ENCODE data around the gene JAG1.

Gene JAG1

GRCh38 chr20:10641893-10642292, 31.9 kb downstream of the JAG1 start:
- no peak overlapping the region for H3K9ac ChIP-seq (ENCODE audit: low read length)
- H3K4me1 ChIP-seq (ENCODE audit: low read length), result no peaks in the 10 kb centered on the region
- H3K79me2 ChIP-seq (ENCODE audit: low read length), result no peaks in the 10 kb centered on the region
- H3K36me3 ChIP-seq (replicated peaks; ENCODE audit: low read depth, low read length), result no peaks in the 10 kb centered on the region
- H3K27me3 ChIP-seq (ENCODE audit: low read depth, low read length), result no peaks in the 10 kb centered on the region
- H3K9me3 ChIP-seq (ENCODE audit: insufficient read depth, low read length), result no peaks in the 10 kb centered on the region
- no peak overlapping the region for H2AFZ ChIP-seq (ENCODE audit: low read depth, low read length)
- no peaks in the 10 kb centered on the region for H4K20me1 ChIP-seq (ENCODE audit: insufficient read depth, low read length)
- H3K4me3 ChIP-seq (ENCODE audit: low read length), result no peak overlapping the region
- H3K27ac ChIP-seq (ENCODE audit: low read length), result no peak overlapping the region
- TF ChIP-seq CTCF (IDR thresholded peaks at IDR 0.05; ENCODE audit: low read depth, low read length) (no peak), EZH2phosphoT487 (IDR thresholded peaks at IDR 0.05; ENCODE audit: low read depth) (no peak)
- no peak overlapping the region for H3K4me2 ChIP-seq (ENCODE audit: low read length)

DNA sequence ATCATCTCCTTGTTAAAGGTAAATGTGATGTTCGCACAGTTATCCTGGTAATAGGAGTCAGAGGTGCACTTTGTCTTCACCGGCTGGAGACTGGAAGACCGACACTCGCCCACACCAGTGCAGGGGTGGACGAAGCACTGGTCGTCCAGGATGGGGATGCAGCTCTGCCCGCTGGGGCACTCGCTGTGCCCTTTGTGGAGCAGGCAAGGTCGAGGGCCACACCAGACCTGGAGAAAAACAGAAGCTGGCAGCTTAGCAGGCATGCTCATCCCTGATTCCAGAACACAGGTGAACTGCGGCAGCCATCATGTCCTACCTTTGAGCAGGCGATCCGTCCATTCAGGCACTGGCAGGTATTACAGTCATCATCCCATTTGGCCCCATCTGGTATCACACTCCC, 32.3 kb downstream of the JAG1 start:
- Histone ChIP-seq H2AFZ (ENCODE audit: low read depth, low read length) (no peak overlapping the region), H3K27ac (ENCODE audit: low read length) (no peak overlapping the region), H3K4me1 (ENCODE audit: low read length) (no peaks in the 10 kb centered on the region), H3K27me3 (ENCODE audit: low read depth, low read length) (no peaks in the 10 kb centered on the region), H3K79me2 (ENCODE audit: low read length) (no peaks in the 10 kb centered on the region), H3K9ac (ENCODE audit: low read length) (no peak overlapping the region), H4K20me1 (ENCODE audit: insufficient read depth, low read length) (no peaks in the 10 kb centered on the region), H3K4me3 (ENCODE audit: low read length) (no peak overlapping the region), H3K36me3 (replicated peaks; ENCODE audit: low read depth, low read length) (no peaks in the 10 kb centered on the region), H3K9me3 (ENCODE audit: insufficient read depth, low read length) (no peaks in the 10 kb centered on the region), H3K4me2 (ENCODE audit: low read length) (no peak overlapping the region)
- no peak for TF ChIP-seq CTCF (IDR thresholded peaks at IDR 0.05; ENCODE audit: low read depth, low read length)
- no peak for TF ChIP-seq EZH2phosphoT487 (IDR thresholded peaks at IDR 0.05; ENCODE audit: low read depth)

DNA sequence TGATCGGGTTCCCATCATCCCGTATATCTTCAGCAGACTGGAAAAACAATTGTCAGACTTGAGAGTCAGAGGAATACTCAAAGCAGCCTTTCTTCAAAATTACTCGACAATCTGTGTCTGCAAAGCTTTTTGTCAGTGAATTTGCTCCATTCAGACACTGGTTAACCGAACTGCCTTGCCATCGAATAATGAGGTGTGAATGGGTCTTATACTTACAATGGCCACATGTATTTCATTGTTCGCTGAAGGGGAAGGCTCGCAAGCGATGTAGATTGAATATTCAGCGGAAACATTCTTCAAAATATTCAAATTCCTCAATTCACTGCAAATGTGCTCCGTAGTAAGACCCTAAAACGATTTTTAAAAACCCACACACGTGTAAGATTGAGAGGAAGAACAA, 32.9 kb downstream of the JAG1 start:
- Histone ChIP-seq H3K27me3 (ENCODE audit: low read depth, low read length) (no peaks in the 10 kb centered on the region), H2AFZ (ENCODE audit: low read depth, low read length) (no peak overlapping the region), H3K4me2 (ENCODE audit: low read length) (no peak overlapping the region), H3K4me3 (ENCODE audit: low read length) (no peak overlapping the region), H3K27ac (ENCODE audit: low read length) (no peak overlapping the region), H3K4me1 (ENCODE audit: low read length) (no peaks in the 10 kb centered on the region), H3K36me3 (replicated peaks; ENCODE audit: low read depth, low read length) (no peaks in the 10 kb centered on the region), H4K20me1 (ENCODE audit: insufficient read depth, low read length) (no peaks in the 10 kb centered on the region), H3K9ac (ENCODE audit: low read length) (no peak overlapping the region), H3K79me2 (ENCODE audit: low read length) (no peaks in the 10 kb centered on the region), H3K9me3 (ENCODE audit: insufficient read depth, low read length) (no peaks in the 10 kb centered on the region)
- TF ChIP-seq CTCF (IDR thresholded peaks at IDR 0.05; ENCODE audit: low read depth, low read length) (no peak), EZH2phosphoT487 (IDR thresholded peaks at IDR 0.05; ENCODE audit: low read depth) (no peak)

DNA sequence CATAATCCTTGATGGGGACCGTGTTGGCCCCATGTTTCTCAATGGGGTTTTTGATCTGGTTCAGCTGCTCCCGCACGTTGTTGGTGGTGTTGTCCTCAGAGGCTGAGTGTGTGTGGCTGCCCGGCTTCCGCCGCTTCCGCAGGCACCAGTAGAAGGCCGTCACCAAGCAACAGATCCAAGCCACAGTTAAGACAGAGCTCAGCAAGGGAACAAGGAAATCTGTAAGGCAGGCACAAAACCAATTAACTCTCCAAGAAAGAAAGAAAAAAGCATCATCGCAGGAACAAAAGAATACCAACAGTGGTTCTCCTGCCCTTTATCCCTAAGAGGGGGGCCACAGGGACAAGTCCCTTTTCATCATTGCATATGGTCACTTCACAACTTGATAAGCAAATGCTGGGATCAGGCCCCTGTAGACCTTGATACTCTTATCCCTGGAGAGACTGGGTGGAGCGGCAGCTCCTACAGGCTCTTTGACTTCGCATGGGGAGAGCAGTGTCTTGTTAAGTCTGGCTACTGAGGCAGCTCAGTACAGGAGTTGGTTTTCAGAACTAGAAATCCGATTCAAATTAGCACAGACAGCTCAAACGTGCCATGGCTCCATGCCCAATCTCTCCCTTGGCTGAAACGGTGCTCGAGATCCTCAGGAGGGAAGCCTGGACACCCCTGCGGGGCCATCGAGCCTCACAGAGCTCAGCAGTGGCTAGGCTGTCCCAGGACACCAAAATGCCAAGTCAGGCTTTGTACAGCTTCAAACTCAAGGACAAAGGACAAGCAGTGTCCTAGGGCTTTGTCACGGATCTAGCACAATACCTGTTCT, 33.9 kb downstream of the JAG1 start:
- H3K4me1 ChIP-seq (ENCODE audit: low read length), result no peaks in the 10 kb centered on the region
- H3K27ac ChIP-seq (ENCODE audit: low read length), result no peak overlapping the region
- H3K79me2 ChIP-seq (ENCODE audit: low read length), result no peaks in the 10 kb centered on the region
- H3K9me3 ChIP-seq (ENCODE audit: insufficient read depth, low read length), result no peaks in the 10 kb centered on the region
- H3K36me3 ChIP-seq (replicated peaks; ENCODE audit: low read depth, low read length), result no peaks in the 10 kb centered on the region
- H3K27me3 ChIP-seq (ENCODE audit: low read depth, low read length), result no peaks in the 10 kb centered on the region
- H3K4me2 ChIP-seq (ENCODE audit: low read length), result no peak overlapping the region
- no peak overlapping the region for H3K9ac ChIP-seq (ENCODE audit: low read length)
- no peak for TF ChIP-seq EZH2phosphoT487 (IDR thresholded peaks at IDR 0.05; ENCODE audit: low read depth)
- TF ChIP-seq CTCF (IDR thresholded peaks at IDR 0.05; ENCODE audit: low read depth, low read length), result no peak
- H2AFZ ChIP-seq (ENCODE audit: low read depth, low read length), result no peak overlapping the region
- no peaks in the 10 kb centered on the region for H4K20me1 ChIP-seq (ENCODE audit: insufficient read depth, low read length)
- H3K4me3 ChIP-seq (ENCODE audit: low read length), result no peak overlapping the region
